SK-N-SH (cell line): ENCODE data around the gene NTNG2. TPM values are rescaled to one million over a fixed set of nuclear protein-coding genes. Genes with fewer than 3 reads are reported as not detected.

ENCODE experiments used
- CTCF ChIA-PET: fragments of 300-600, 350-600 bp; formaldehyde crosslinking; extraction: SDS; loops from one replicate; lab custom pipeline; 2021; lab: Yijun Ruan, JAX
- POLR2A ChIA-PET: fragments of 350-600 bp; sonication (Branson Sonifier 250); formaldehyde crosslinking; extraction: SDS; loops from one replicate; lab custom pipeline; 2020; ENCODE audit warnings: antibody characterized with exemption, inconsistent platforms; lab: Yijun Ruan, JAX
- DNase-seq: peaks from one replicate; pipeline ENCODE4 v3.0.0; 2012
- H2AFZ ChIP-seq: fragments of 200-600 bp; sonication (generic); 2 replicates; pipeline ENCODE4 v1.8.1; 2016; ENCODE audit warnings: antibody characterized with exemption, mild to moderate bottlenecking, low read depth
- H3F3A ChIP-seq: fragments of 200-600 bp; sonication (generic); replicated peaks from 2 replicates; pipeline ENCODE3; 2016; ENCODE audit warnings: antibody characterized with exemption, mild to moderate bottlenecking; ENCODE audit not compliant: insufficient read depth
- H3K27ac ChIP-seq, 2 experiments: fragments of 200-500 bp in 1 of 2; fragments of 200-600 bp in 1 of 2; sonication (Bioruptor generic) in 1 of 2; sonication (generic), shearing (Covaris generic) in 1 of 2; 2 replicates each; pipeline versions ENCODE4 v1.5.1 to v1.6.1; 2014 to 2016; ENCODE audit warnings: low read depth in 2 of 2, inconsistent platforms in 1 of 2, low read length in 1 of 2, mild to moderate bottlenecking in 1 of 2, mixed read lengths in 1 of 2
- H3K27me3 ChIP-seq: fragments of 200-600 bp; sonication (generic), shearing (Covaris generic); 2 replicates; pipeline ENCODE4 v1.6.1; 2016; ENCODE audit warnings: mixed run types; ENCODE audit not compliant: insufficient read depth
- H3K36me3 ChIP-seq, 2 experiments: fragments of 200-500 bp in 1 of 2; fragments of 200-600 bp in 1 of 2; sonication (Bioruptor generic) in 1 of 2; sonication (generic) in 1 of 2; replicated peaks in 1 of 2; 2 replicates each; pipeline versions ENCODE3 to v1.5.1; 2014 to 2016; ENCODE audit warnings: low read length in 1 of 2, mild to moderate bottlenecking in 1 of 2; ENCODE audit not compliant: insufficient read depth in 2 of 2, control insufficient read depth in 1 of 2
- H3K4me1 ChIP-seq, 2 experiments: fragments of 200-500 bp in 1 of 2; fragments of 200-600 bp in 1 of 2; sonication (Bioruptor generic) in 1 of 2; sonication (generic), shearing (Covaris generic) in 1 of 2; 2 replicates each; pipeline versions ENCODE4 v1.5.1 to v1.6.1; 2014 to 2016; ENCODE audit warnings: low read depth in 1 of 2, low read length in 1 of 2, mixed run types in 1 of 2; ENCODE audit not compliant: insufficient read depth in 2 of 2, control insufficient read depth in 1 of 2
- H3K4me2 ChIP-seq: fragments of 200-600 bp; sonication (generic), shearing (Covaris generic); 2 replicates; pipeline ENCODE4 v1.6.1; 2017; ENCODE audit warnings: mixed run types
- H3K4me3 ChIP-seq, 2 experiments: fragments of 200-500 bp in 1 of 2; fragments of 200-600 bp in 1 of 2; sonication (Bioruptor generic) in 1 of 2; sonication (generic), shearing (Covaris generic) in 1 of 2; 2 replicates each; pipeline versions ENCODE4 v1.5.1 to v1.8.1; 2014 to 2016; ENCODE audit warnings: low read depth in 2 of 2, inconsistent platforms in 1 of 2, low read length in 1 of 2, mild to moderate bottlenecking in 1 of 2, mixed read lengths in 1 of 2, moderate library complexity in 1 of 2
- H3K79me2 ChIP-seq: fragments of 200-600 bp; sonication (generic); 2 replicates; pipeline ENCODE4 v1.8.1; 2017; ENCODE audit warnings: mild to moderate bottlenecking; ENCODE audit not compliant: insufficient read depth
- H3K9ac ChIP-seq: fragments of 200-600 bp; sonication (generic); 2 replicates; pipeline ENCODE4 v1.6.1; 2017; ENCODE audit warnings: mixed run types
- H3K9me2 ChIP-seq: fragments of 200-600 bp; sonication (generic); 2 replicates; pipeline ENCODE4 v1.6.1; 2017; ENCODE audit warnings: mixed run types
- H3K9me3 ChIP-seq: fragments of 200-600 bp; sonication (generic); 2 replicates; pipeline ENCODE4 v1.6.1; 2017; ENCODE audit warnings: mixed run types, mild to moderate bottlenecking, moderate library complexity
- H4K20me1 ChIP-seq: fragments of 200-600 bp; sonication (generic); 2 replicates; pipeline ENCODE4 v1.6.1; 2017; ENCODE audit warnings: mild to moderate bottlenecking, mixed run types; ENCODE audit not compliant: insufficient read depth
- FOSL2 ChIP-seq: IDR thresholded peaks from 2 replicates; pipeline ENCODE4 v1.4.0; 2012; ENCODE audit warnings: low read depth, mild to moderate bottlenecking, moderate library complexity, borderline replicate concordance
- MXI1 ChIP-seq: IDR thresholded peaks from 2 replicates; pipeline ENCODE4 v1.6.1; 2012; ENCODE audit warnings: mild to moderate bottlenecking, low read depth, low read length, improper control_type of control experiment
- REST ChIP-seq: IDR thresholded peaks from 2 replicates; pipeline ENCODE4 v1.6.1; 2012; ENCODE audit warnings: mild to moderate bottlenecking, low read depth, low read length, moderate library complexity
- SMC3 ChIP-seq: IDR thresholded peaks from 2 replicates; pipeline ENCODE4 v1.6.1; 2012; ENCODE audit warnings: low read depth, low read length, improper control_type of control experiment
- WGBS: methylation state at CpG from one replicate; pipeline ENCODE4 v1.1.6; 2017; ENCODE audit warnings: low lambda C conversion rate; 5-methylcytosine and 5-hydroxymethylcytosine counted together
- polyA plus RNA-seq, 3 experiments: library from polyadenylated mRNA; depleted of rRNA; stranded (reverse); fragments of >200 nt; gene quantifications; 2 replicates each; pipeline ENCODE4 v1.2.3, GENCODE V29; 2012
- TF ChIP-seq, protein P1 (sequence below): IDR thresholded peaks from 2 replicates; pipeline ENCODE4 v1.4.0; 2012; ENCODE audit warnings: low read depth, borderline replicate concordance

The NTNG2 gene, protein sequence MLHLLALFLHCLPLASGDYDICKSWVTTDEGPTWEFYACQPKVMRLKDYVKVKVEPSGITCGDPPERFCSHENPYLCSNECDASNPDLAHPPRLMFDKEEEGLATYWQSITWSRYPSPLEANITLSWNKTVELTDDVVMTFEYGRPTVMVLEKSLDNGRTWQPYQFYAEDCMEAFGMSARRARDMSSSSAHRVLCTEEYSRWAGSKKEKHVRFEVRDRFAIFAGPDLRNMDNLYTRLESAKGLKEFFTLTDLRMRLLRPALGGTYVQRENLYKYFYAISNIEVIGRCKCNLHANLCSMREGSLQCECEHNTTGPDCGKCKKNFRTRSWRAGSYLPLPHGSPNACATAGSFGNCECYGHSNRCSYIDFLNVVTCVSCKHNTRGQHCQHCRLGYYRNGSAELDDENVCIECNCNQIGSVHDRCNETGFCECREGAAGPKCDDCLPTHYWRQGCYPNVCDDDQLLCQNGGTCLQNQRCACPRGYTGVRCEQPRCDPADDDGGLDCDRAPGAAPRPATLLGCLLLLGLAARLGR
- 5.1 and 6.1 TPM in 2 replicates for polyA plus RNA-seq (2012; rRNA removed)
- 1.8 and 3.6 TPM in 2 replicates for polyA plus RNA-seq (2012; cell fraction: cytosol; rRNA removed)
- polyA plus RNA-seq (2012; cell fraction: nucleus; rRNA removed) = 11.3 and 17.2 TPM in 2 replicates

GRCh38 chr9:132161743-132162184 is at the start of gene NTNG2:
TSS of gene NTNG2 (plus strand) at chr9:132162058. CDS start at chr9:132166832, 4,774 bp downstream.
- no CpG with 5 or more reads among the region's 67 CpGs for WGBS
- peak within 1 kb of the TSS; percentile 97 for H2AFZ ChIP-seq
- POLR2A ChIA-PET = interaction anchor here (0.6 kb wide), 1 partner anchor 186 kb away, joined by 3 read pairs; no protein-coding TSS in a partner anchor
- no peak for DNase-seq
- peak within 1 kb of the TSS; percentile 61 for H3K9ac ChIP-seq
- no peaks in the 10 kb centered on the region for H3F3A ChIP-seq
- H3K79me2 ChIP-seq = no peaks in the 10 kb centered on the region; the same call in 1 of the 2 replicates
- no peaks in the 10 kb centered on the region for H3K27me3 ChIP-seq
- H3K4me3 ChIP-seq = peak within 1 kb of the TSS; percentile 73 to 89
- TF ChIP-seq MXI1 = 0 out of 2 replicates have a peak, but pooled peaks have one; percentile 4
- no peak for TF ChIP-seq SMC3
- peaks cover 15% of the 10 kb centered on the region; the same call in 1 of the 2 replicates for H4K20me1 ChIP-seq
- H3K27ac ChIP-seq = peak within 1 kb of the TSS in 1 of 2 experiments; percentile 16; a peak in 1 of 4 replicates
- no peaks in the 10 kb centered on the region for H3K9me3 ChIP-seq
- H3K4me1 ChIP-seq = peaks cover 0 to 14% of the 10 kb centered on the region in 2 experiments; a peak in 1 of 4 replicates
- no peaks in the 10 kb centered on the region for H3K9me2 ChIP-seq
- CTCF ChIA-PET = interaction anchor here (0.6 to 12.2 kb wide), 6 partner anchors 8 to 99 kb away, joined by 3 to 218 read pairs (median 9); no protein-coding TSS in a partner anchor
- H3K36me3 ChIP-seq = no peaks in the 10 kb centered on the region
- peak within 1 kb of the TSS; percentile 97 for H3K4me2 ChIP-seq

DNA sequence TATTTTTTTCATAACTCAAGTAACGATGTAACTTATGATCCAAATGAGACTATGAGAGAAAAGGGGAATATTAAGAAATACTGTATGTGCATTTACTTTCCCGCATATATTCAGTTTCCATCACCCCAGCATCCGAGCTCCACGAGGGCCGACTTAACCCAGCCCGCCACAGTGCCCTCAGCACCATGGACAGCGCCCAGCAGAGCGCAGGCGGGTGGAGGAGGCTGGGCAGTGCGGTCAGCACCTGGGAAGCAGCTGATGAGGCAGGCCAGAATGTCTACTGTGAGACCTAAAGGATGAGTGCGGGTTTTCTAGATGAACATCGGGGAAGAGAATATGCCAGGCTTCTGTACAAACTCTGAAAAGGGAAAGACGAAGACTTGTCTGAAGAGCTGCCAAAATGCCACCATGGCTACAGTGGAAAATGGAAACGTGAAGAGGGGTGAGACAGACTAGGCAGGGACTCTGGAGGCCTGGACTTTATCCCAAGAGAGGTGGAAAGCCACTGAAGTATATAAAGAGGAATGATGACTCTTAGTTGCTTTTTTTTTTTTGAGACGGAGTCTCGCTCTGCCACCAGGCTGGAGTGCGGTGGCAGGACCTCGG is 47.7 kb upstream of the NTNG2 start:
- no peaks in the 10 kb centered on the region for H4K20me1 ChIP-seq
- H3K79me2 ChIP-seq = no peaks in the 10 kb centered on the region
- H3K27me3 ChIP-seq = peaks cover 11% of the 10 kb centered on the region; the same call in 1 of the 2 replicates
- H3F3A ChIP-seq = no peaks in the 10 kb centered on the region
- ChIA-PET POLR2A (no interaction called here), CTCF (no interaction called here)
- no peaks in the 10 kb centered on the region for H3K9me2 ChIP-seq
- H3K9ac ChIP-seq = no peak overlapping the region
- H3K27ac ChIP-seq = no peak overlapping the region
- H3K4me1 ChIP-seq = no peaks in the 10 kb centered on the region
- TF ChIP-seq, protein P1, sequence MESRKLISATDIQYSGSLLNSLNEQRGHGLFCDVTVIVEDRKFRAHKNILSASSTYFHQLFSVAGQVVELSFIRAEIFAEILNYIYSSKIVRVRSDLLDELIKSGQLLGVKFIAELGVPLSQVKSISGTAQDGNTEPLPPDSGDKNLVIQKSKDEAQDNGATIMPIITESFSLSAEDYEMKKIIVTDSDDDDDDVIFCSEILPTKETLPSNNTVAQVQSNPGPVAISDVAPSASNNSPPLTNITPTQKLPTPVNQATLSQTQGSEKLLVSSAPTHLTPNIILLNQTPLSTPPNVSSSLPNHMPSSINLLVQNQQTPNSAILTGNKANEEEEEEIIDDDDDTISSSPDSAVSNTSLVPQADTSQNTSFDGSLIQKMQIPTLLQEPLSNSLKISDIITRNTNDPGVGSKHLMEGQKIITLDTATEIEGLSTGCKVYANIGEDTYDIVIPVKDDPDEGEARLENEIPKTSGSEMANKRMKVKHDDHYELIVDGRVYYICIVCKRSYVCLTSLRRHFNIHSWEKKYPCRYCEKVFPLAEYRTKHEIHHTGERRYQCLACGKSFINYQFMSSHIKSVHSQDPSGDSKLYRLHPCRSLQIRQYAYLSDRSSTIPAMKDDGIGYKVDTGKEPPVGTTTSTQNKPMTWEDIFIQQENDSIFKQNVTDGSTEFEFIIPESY = peak; percentile 53; the same call in 1 of the 2 replicates
- TF ChIP-seq REST = peak; percentile 99
- no peak for TF ChIP-seq FOSL2
- DNase-seq = no peak
- H3K36me3 ChIP-seq = no peaks in the 10 kb centered on the region
- H3K4me3 ChIP-seq = no peak overlapping the region
- no peaks in the 10 kb centered on the region for H3K9me3 ChIP-seq
- no peak overlapping the region for H3K4me2 ChIP-seq
- 86% methylated on average over 18 of the region's 18 CpGs for WGBS
- H2AFZ ChIP-seq = no peak overlapping the region
